ENCODE results near the gene ADAMTS17.

Gene ADAMTS17

GRCh38 chr15:100341750-100342560 lies at the start of gene ADAMTS17:
Gene ADAMTS17 (minus strand): TSS chr15:100341975. CDS start chr15:100341899, 76 bp downstream.
- in situ Hi-C loops (cut with HindIII; ENCODE audit: low sequenced_read_pairs): no loop called here

- in situ Hi-C loops (cut with HindIII; ENCODE audit: low sequenced_read_pairs): no loop called here
Observed at GRCh38 chr15:100385300-100386050, 43.7 kb upstream of the ADAMTS17 start.

GRCh38 chr15:100384108-100384410 lies 42.3 kb upstream of the ADAMTS17 start:
- in situ Hi-C loops (cut with HindIII; ENCODE audit: low sequenced_read_pairs): no loop called here

GRCh38 chr15:100383302-100384107 lies 41.7 kb upstream of the ADAMTS17 start:
- in situ Hi-C loops (cut with HindIII; ENCODE audit: low sequenced_read_pairs): no loop called here

- in situ Hi-C loops (cut with HindIII; ENCODE audit: low sequenced_read_pairs): no loop called here
Observed at GRCh38 chr15:100373942-100374341, 32.2 kb upstream of the ADAMTS17 start.

GRCh38 chr15:100373120-100373896 lies 31.5 kb upstream of the ADAMTS17 start:
- in situ Hi-C loops (cut with HindIII; ENCODE audit: low sequenced_read_pairs): no loop called here

- in situ Hi-C loops (cut with HindIII; ENCODE audit: low sequenced_read_pairs): no loop called here
Observed at GRCh38 chr15:100372739-100373119, 31.0 kb upstream of the ADAMTS17 start.

- in situ Hi-C loops (cut with HindIII; ENCODE audit: low sequenced_read_pairs): no loop called here
Observed at GRCh38 chr15:100355342-100355741, 13.6 kb upstream of the ADAMTS17 start.

GRCh38 chr15:100353449-100353848 lies 11.7 kb upstream of the ADAMTS17 start:
- in situ Hi-C loops (cut with HindIII; ENCODE audit: low sequenced_read_pairs): no loop called here

- in situ Hi-C loops (cut with HindIII; ENCODE audit: low sequenced_read_pairs): no loop called here
Observed at GRCh38 chr15:100350434-100351226, 8.9 kb upstream of the ADAMTS17 start.

GRCh38 chr15:100349696-100350433 lies 8.1 kb upstream of the ADAMTS17 start:
- in situ Hi-C loops (cut with HindIII; ENCODE audit: low sequenced_read_pairs): no loop called here

GRCh38 chr15:100349321-100349695 lies 7.5 kb upstream of the ADAMTS17 start:
- in situ Hi-C loops (cut with HindIII; ENCODE audit: low sequenced_read_pairs): no loop called here

GRCh38 chr15:100348578-100348977 lies 6.8 kb upstream of the ADAMTS17 start:
- in situ Hi-C loops (cut with HindIII; ENCODE audit: low sequenced_read_pairs): no loop called here

GRCh38 chr15:100346866-100347512 lies 5.2 kb upstream of the ADAMTS17 start:
- in situ Hi-C loops (cut with HindIII; ENCODE audit: low sequenced_read_pairs): no loop called here

GRCh38 chr15:100345438-100345837 lies 3.7 kb upstream of the ADAMTS17 start:
- in situ Hi-C loops (cut with HindIII; ENCODE audit: low sequenced_read_pairs): no loop called here

GRCh38 chr15:100343251-100343650 lies 1.5 kb upstream of the ADAMTS17 start:
- in situ Hi-C loops (cut with HindIII; ENCODE audit: low sequenced_read_pairs): no loop called here

- in situ Hi-C loops (cut with HindIII; ENCODE audit: low sequenced_read_pairs): no loop called here
Observed at GRCh38 chr15:100341239-100341749, 481 bp downstream of the ADAMTS17 start.

- in situ Hi-C loops (cut with HindIII; ENCODE audit: low sequenced_read_pairs): no loop called here
Observed at GRCh38 chr15:100340721-100341238, 995 bp downstream of the ADAMTS17 start.
